ENCODE measurements around the gene DNM1L.

DNA sequence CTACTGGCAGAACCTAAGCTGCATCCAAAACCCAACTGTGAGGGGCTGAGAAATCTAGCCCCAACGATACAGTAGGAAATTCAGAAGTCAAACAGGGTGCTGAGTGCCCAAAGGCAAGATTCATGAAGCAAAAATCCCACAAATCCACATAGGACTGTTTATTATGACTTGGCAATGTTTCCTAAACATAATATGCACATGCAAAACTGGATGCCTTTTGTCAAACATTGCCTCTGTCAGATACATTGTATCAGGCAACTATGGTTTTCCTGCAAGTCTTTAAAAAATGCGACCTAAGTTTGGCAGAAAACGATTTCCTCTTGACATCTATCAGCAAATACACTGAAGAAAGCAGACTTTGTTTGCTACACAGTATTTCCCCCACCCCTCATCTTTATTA is 103.9 kb downstream of the DNM1L start:
- no peak for TF ChIP-seq POLR2A (IDR thresholded peaks at IDR 0.05)
- TF ChIP-seq, protein P1, sequence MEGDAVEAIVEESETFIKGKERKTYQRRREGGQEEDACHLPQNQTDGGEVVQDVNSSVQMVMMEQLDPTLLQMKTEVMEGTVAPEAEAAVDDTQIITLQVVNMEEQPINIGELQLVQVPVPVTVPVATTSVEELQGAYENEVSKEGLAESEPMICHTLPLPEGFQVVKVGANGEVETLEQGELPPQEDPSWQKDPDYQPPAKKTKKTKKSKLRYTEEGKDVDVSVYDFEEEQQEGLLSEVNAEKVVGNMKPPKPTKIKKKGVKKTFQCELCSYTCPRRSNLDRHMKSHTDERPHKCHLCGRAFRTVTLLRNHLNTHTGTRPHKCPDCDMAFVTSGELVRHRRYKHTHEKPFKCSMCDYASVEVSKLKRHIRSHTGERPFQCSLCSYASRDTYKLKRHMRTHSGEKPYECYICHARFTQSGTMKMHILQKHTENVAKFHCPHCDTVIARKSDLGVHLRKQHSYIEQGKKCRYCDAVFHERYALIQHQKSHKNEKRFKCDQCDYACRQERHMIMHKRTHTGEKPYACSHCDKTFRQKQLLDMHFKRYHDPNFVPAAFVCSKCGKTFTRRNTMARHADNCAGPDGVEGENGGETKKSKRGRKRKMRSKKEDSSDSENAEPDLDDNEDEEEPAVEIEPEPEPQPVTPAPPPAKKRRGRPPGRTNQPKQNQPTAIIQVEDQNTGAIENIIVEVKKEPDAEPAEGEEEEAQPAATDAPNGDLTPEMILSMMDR (IDR thresholded peaks at IDR 0.05), result no peak

Measured in body of pancreas (tissue), 4 donors.